Spinal cord (tissue), 10 donors: Measurements from ENCODE around the gene ORC1. TPM values are rescaled to one million over a fixed set of nuclear protein-coding genes. Genes with fewer than 3 reads are reported as not detected.

ENCODE experiments used
- DNase-seq, 6 donors: peaks; one replicate each; pipeline versions ENCODE4 v3.0.0 to v3.0.0-alpha.2; 2013 to 2015; ENCODE audit warnings: low spot score in 6 of 6, low read depth in 4 of 6
- H3K27ac ChIP-seq: one replicate; pipeline ENCODE4 v1.5.1; 2013; ENCODE audit warnings: low read depth, low read length, control low read depth
- H3K27me3 ChIP-seq: one replicate; pipeline ENCODE4 v1.6.1; 2013; ENCODE audit warnings: low read length; ENCODE audit not compliant: control insufficient read depth, insufficient read depth
- H3K36me3 ChIP-seq: one replicate; pipeline ENCODE4 v1.6.1; 2013; ENCODE audit warnings: low read length; ENCODE audit not compliant: control insufficient read depth, insufficient read depth
- H3K4me1 ChIP-seq: one replicate; pipeline ENCODE4 v1.6.1; 2013; ENCODE audit warnings: low read length; ENCODE audit not compliant: control insufficient read depth, insufficient read depth
- H3K4me3 ChIP-seq: one replicate; pipeline ENCODE4 v1.5.1; 2013; ENCODE audit warnings: low read depth, low read length, control low read depth
- H3K9me3 ChIP-seq: one replicate; pipeline ENCODE4 v1.6.1; 2013; ENCODE audit warnings: low read length; ENCODE audit not compliant: control insufficient read depth, insufficient read depth
- WGBS: methylation state at CpG from one replicate; pipeline ENCODE4 v1.1.5; 2013; ENCODE audit warnings: missing lambda C conversion rate; ENCODE audit not compliant: insufficient coverage; 5-methylcytosine and 5-hydroxymethylcytosine counted together
- polyA plus RNA-seq, 2 donors: library from polyadenylated mRNA; unstranded; fragments of 120-200 nt; gene quantifications; one replicate each; pipeline ENCODE4 v1.2.1, GENCODE V29; 2013; ENCODE audit not compliant: insufficient read length in 2 of 2
- total RNA-seq, 2 donors: library from RNA; depleted of rRNA in 1 of 2; stranded (reverse); fragments of 120-200 nt in 1 of 2; fragments of >200 nt in 1 of 2; gene quantifications; one replicate each; pipeline versions ENCODE4 v1.2.3 to v1.2.4, GENCODE V29; 2013 to 2014
- donor health status: healthy.

ORC1 gene
- total and polyA plus RNA-seq, 4 donors: 2.5 to 3.2 (median 2.6) TPM

- under 1% methylated on average over 92 of the region's 92 CpGs for WGBS
- H3K27ac ChIP-seq: peak within 1 kb of the TSS; percentile 76
- peak; percentile 85 to 99 (median 90) for DNase-seq
- peaks cover 22% of the 10 kb centered on the region for H3K4me1 ChIP-seq
- no peaks in the 10 kb centered on the region for H3K27me3 ChIP-seq
- no peaks in the 10 kb centered on the region for H3K9me3 ChIP-seq
- H3K4me3 ChIP-seq: peak within 1 kb of the TSS; percentile 65
- peaks cover 26% of the 10 kb centered on the region for H3K36me3 ChIP-seq
Observed at GRCh38 chr1:52365746-52366516, 38.3 kb downstream of the ORC1 start, which contains the start of gene CC2D1B. Gene CC2D1B, minus strand, starts transcription at chr1:52366205. Its CDS starts 1,585 bp downstream, at chr1:52364620.

- Histone ChIP-seq H3K27ac (peak overlapping the region; percentile 76), H3K27me3 (no peaks in the 10 kb centered on the region), H3K4me3 (peak overlapping the region; percentile 65), H3K9me3 (no peaks in the 10 kb centered on the region), H3K36me3 (peaks cover 33% of the 10 kb centered on the region), H3K4me1 (peaks cover 28% of the 10 kb centered on the region)
- 9% methylated on average over 22 of the region's 22 CpGs for WGBS
- peak in 3 of 6 donors; percentile 12 to 41 (median 15) for DNase-seq
Observed at GRCh38 chr1:52365071-52365745, 39.0 kb downstream of the ORC1 start.

GRCh38 chr1:52364235-52364839 lies 39.9 kb downstream of the ORC1 start:
- peaks cover 42% of the 10 kb centered on the region for H3K36me3 ChIP-seq
- H3K4me1 ChIP-seq: peaks cover 28% of the 10 kb centered on the region
- no peaks in the 10 kb centered on the region for H3K27me3 ChIP-seq
- H3K4me3 ChIP-seq: no peak overlapping the region
- 100% methylated on average over 2 of the region's 5 CpGs for WGBS
- no peak for DNase-seq
- H3K27ac ChIP-seq: no peak overlapping the region
- no peaks in the 10 kb centered on the region for H3K9me3 ChIP-seq

GRCh38 chr1:52360595-52360968 lies 43.6 kb downstream of the ORC1 start:
- Histone ChIP-seq H3K4me3 (no peak overlapping the region), H3K4me1 (peaks cover 22% of the 10 kb centered on the region), H3K27me3 (no peaks in the 10 kb centered on the region), H3K9me3 (no peaks in the 10 kb centered on the region), H3K36me3 (peaks cover 79% of the 10 kb centered on the region), H3K27ac (peak overlapping the region; percentile 33)
- WGBS: 75% methylated on average over 7 of the region's 7 CpGs
- DNase-seq: no peak

- DNase-seq: no peak
- Histone ChIP-seq H3K27me3 (no peaks in the 10 kb centered on the region), H3K4me1 (peaks cover 16% of the 10 kb centered on the region), H3K27ac (peak overlapping the region; percentile 33), H3K9me3 (no peaks in the 10 kb centered on the region), H3K36me3 (peaks cover 86% of the 10 kb centered on the region), H3K4me3 (no peak overlapping the region)
- 94% methylated on average over 22 of the region's 24 CpGs for WGBS
Observed at GRCh38 chr1:52359676-52360594, 44.3 kb downstream of the ORC1 start.

GRCh38 chr1:52358851-52359497 lies 45.2 kb downstream of the ORC1 start:
- peaks cover 91% of the 10 kb centered on the region for H3K36me3 ChIP-seq

GRCh38 chr1:52357397-52357796 lies 46.8 kb downstream of the ORC1 start:
- H3K36me3 ChIP-seq: peaks cover 98% of the 10 kb centered on the region
- no peak overlapping the region for H3K27ac ChIP-seq
- H3K27me3 ChIP-seq: no peaks in the 10 kb centered on the region
- no peak for DNase-seq
- 97% methylated on average over 9 of the region's 9 CpGs for WGBS
- H3K4me3 ChIP-seq: no peak overlapping the region
- no peaks in the 10 kb centered on the region for H3K9me3 ChIP-seq
- peaks cover 7% of the 10 kb centered on the region for H3K4me1 ChIP-seq

More at GRCh38 chr1:52358851-52359497, 45.2 kb downstream of the ORC1 start:
- Histone ChIP-seq H3K9me3 (no peaks in the 10 kb centered on the region), H3K27me3 (no peaks in the 10 kb centered on the region), H3K27ac (no peak overlapping the region), H3K4me1 (peaks cover 7% of the 10 kb centered on the region), H3K4me3 (no peak overlapping the region)
- WGBS: 98% methylated on average over 11 of the region's 18 CpGs
- DNase-seq: no peak

GRCh38 chr1:52356818-52357355 lies 47.3 kb downstream of the ORC1 start:
- peaks cover 93% of the 10 kb centered on the region for H3K36me3 ChIP-seq
- H3K27me3 ChIP-seq: no peaks in the 10 kb centered on the region
- 89% methylated on average over 7 of the region's 8 CpGs for WGBS
- peaks cover 7% of the 10 kb centered on the region for H3K4me1 ChIP-seq
- DNase-seq: no peak
- no peak overlapping the region for H3K4me3 ChIP-seq
- no peaks in the 10 kb centered on the region for H3K9me3 ChIP-seq
- H3K27ac ChIP-seq: no peak overlapping the region
